Measurements from ENCODE around the gene CIB4.

DNA sequence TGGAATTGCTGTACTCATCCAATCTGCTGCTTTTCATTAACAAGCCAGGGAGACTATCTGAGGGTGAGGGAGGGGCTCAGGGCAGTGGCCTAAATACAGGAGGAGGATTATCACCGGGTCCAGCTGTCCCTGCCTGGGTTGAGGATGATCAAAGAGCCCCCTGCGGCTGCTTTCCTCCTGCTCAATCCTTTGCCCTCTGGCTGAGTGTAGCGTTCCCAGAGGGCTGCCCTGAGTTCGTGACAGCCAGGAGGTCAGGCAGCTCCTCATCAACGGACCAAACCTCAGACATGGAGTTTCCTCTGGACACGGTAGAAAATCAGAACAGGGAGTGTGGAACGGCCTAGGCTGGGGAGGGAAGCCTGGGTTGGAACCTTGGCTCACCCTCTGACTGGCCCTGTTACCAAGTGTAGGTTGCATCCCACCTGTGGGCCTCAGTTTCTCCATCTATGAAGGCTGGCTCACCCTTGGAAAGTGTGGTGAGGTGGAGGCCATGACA is 23.5 kb downstream of the CIB4 start:
- TF ChIP-seq CTCF (IDR thresholded peaks at IDR 0.05) (no peak), EZH2 (IDR thresholded peaks at IDR 0.05; ENCODE audit: borderline replicate concordance, insufficient read depth, low read depth, low read length, poor library complexity, severe bottlenecking) (no peak)

Measured in B cell (primary cell).